GM12865 (cell line): ENCODE measurements around the gene PRPF40B.

ENCODE experiments used
- DNase-seq: peaks from one replicate; pipeline ENCODE4 v3.0.0; 2010; ENCODE audit warnings: low read depth
- H3K4me3 ChIP-seq: 2 replicates; pipeline ENCODE4 v1.5.1; 2011; ENCODE audit warnings: mild to moderate bottlenecking, low read depth, low read length, control low read depth
- TF ChIP-seq, protein P1 (sequence below): IDR thresholded peaks from 2 replicates; pipeline ENCODE4 v1.5.1; 2011; ENCODE audit warnings: low read length, control low read depth, low read depth, inconsistent platforms; ENCODE audit not compliant: insufficient read depth; ENCODE audit errors: missing control alignments

The PRPF40B gene

DNA sequence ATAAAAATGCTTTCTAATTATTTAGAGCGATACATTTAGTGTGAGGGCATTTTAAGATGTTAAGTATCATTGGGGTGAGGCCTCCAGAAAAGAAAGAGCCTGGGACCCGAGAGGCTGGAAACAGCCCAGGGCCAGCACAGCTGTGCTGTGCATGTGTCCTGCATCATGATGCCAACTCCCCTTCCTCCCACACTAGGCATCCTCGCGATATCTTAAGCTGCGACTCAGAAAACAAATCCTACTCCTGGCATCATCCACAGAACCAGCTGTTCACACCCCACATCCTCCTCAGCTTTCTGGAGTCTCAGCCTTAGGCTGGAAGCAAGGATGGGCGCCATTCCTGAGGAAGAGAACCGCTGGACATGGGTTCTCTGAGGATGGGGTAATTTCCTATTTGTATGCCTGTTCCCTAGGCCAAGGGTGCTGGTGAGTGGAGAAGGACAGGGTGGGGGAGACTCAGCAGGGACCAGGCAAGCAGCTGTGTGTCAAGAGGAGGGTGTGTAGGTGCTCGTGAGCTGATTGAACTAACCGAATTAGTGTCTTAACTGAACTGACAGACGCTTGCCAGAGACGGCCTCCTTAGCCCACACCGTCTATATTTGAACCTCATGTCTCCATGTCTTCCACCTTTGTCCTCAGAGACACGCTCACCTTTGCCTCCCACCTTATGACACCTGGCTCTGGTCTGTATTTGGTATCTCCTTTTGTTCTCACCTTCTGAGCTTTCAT lies 39.8 kb upstream of the PRPF40B start:
- H3K4me3 ChIP-seq = no peak overlapping the region
- TF ChIP-seq, protein P1, sequence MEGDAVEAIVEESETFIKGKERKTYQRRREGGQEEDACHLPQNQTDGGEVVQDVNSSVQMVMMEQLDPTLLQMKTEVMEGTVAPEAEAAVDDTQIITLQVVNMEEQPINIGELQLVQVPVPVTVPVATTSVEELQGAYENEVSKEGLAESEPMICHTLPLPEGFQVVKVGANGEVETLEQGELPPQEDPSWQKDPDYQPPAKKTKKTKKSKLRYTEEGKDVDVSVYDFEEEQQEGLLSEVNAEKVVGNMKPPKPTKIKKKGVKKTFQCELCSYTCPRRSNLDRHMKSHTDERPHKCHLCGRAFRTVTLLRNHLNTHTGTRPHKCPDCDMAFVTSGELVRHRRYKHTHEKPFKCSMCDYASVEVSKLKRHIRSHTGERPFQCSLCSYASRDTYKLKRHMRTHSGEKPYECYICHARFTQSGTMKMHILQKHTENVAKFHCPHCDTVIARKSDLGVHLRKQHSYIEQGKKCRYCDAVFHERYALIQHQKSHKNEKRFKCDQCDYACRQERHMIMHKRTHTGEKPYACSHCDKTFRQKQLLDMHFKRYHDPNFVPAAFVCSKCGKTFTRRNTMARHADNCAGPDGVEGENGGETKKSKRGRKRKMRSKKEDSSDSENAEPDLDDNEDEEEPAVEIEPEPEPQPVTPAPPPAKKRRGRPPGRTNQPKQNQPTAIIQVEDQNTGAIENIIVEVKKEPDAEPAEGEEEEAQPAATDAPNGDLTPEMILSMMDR = no peak
- no peak for DNase-seq

DNA sequence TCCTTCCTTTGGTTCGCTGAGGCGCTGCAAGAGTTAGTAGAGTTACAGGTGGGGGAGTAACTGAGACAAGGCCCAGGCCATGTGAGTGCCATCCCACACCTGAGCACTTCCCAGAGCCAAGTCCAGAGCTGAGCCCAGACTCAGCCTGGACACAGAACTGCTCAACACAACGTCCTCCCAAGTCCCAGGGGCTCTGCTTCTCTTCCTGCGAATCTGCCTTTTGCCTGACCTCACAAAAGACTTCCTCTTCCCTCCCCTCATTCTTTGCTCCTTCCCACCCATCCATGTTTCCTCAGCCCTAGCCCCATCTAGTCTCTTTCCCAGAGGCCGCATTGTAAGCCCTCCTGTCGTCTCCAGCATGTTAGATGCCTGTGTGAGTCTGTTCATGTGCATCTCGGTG lies 38.8 kb upstream of the PRPF40B start:
- no peak for DNase-seq
- TF ChIP-seq, protein P1 = no peak

DNA sequence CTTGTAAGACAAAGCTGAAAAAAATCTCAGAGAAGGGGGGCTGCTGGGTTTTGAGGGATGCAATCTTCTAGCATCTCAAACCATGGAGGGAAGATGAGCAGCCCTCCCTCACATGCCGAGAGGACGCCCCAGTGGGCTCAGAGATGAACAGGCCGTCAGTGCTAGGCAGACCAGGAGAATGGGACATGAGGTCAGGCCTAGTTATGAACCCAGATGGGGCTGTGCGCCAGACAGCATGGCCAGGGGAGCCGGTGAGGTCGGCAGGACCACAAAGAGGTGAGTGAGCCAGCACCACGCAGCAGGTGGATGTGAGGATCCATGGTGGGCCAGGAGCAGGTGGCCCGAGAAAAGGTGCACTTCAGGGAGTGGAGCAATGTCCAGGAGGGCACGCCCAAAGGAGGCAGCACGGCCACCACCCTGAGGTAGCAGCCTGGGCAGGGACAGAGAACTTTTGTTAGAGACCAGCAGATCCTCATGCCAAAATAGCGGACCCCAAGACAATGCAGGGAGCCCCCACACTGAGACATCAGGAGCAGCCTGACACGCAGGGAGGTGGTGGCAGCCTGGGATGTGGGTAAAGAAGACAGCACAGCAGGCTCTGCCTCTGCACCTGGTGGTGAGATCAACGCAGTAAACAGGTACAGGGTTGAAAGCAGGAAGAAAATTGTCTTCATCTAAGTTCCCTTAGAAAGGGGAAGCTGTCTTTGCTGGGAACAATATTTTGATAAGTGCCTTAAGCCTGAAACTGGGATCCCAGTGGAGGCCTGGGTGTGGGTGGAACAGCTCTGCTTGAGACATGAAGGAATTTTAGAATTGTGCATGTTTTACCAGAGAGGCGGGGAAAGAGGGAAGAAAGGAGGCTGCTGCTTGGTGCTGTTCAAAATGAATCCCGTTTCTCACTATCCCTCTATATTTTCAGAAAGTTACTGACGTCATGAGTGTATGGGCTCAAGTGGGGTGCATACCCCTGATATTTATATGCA lies 37.6 kb upstream of the PRPF40B start:
- no peak for DNase-seq
- TF ChIP-seq, protein P1 = no peak
- H3K4me3 ChIP-seq = no peak overlapping the region

More for the DNA sequence above, 38.8 kb upstream of the PRPF40B start:
- no peak overlapping the region for H3K4me3 ChIP-seq

DNA sequence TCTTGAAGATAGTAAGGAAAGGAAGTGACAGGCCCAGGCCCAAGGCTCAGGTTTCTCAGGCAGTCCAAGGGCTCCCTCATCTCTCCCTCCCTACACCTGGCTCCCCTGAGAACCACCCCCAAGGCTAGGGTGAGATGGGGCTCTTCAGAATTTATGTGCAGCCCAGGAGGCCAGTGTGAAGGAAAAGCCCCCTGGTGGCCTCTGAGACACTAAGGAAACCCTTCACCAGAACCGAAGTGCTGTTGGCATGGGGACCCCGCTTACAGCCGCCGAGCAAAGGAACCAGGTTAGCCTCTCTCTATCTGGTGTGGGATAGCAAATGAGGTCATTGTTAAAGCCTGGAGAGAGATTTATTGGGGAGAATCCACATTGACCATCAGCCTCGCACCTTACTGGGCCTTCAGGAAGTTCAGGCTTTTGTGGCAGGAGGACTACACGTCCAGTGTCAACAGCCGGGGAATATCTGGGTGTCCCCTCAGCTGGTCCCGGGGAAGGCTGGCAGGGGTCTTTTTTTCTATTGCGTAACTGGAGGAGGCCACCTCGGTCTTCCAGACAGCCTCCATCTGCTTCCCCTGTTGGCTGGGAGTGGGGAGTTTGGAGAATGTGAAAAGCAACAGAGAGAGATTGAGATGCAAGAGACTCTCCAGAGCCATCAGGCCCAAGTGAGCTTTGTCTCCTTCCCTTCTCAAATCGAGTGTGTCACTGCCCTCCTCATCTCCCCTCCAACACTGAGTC lies 36.0 kb upstream of the PRPF40B start:
- no peak overlapping the region for H3K4me3 ChIP-seq
- TF ChIP-seq, protein P1 = no peak
- DNase-seq = no peak

DNA sequence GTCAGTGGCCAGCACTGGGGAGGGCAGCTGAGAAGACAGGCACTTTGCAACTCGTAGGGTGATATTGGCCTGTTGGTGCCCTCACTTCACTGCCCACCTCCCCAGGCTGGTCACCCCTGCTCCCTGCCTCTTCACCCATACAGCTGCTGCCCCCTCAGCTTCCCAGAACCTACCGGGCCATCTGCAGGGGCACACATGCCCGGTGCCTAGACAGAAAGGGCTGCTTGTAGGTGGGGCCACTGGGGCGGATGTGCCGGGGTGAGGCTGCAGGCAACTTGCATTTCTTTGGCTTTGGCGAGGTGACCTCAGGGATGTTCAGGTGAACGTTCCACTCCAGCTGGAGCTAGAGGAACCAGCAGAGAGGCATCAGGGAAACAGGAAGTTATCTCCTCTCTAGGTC lies 35.1 kb upstream of the PRPF40B start:
- TF ChIP-seq, protein P1 = no peak
- H3K4me3 ChIP-seq = no peak overlapping the region
- DNase-seq = no peak

DNA sequence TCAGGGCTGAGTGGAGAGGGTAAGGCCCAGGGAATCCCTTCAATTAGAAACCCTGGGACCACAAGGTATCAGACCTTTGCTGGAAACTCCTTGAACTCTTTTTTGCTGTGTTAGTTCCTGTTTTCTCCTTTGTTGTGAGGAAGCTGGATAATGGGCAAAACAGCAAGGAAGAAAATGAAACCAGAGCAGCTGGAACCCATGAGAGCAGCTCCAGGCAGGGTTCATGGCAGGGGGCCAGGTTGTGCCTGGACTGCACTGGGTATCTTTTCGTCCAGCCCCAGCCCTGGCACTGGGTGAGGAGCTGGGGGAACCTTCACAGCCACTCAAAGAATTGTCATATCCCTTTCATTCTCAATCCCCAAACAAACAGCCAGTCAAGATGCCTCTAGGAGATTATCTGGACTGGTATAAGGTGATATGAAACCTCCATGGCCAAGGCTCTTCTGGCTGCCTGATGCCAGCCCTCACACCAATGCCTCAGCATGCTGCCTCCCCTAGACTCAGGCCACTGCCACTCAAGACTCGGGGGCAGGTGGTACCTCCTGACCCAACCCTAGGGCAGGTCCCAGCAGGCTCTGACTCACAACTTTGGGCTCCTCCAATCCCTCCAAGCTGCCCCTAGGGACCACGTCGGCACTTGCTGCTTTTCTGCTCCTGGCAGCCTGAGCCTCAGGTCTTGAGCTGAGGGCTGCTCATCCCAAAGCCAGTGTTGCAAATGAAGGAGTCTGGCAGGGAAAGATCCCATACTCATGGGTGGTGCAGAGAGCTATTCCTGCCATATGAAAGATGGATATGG lies 34.4 kb upstream of the PRPF40B start:
- no peak for DNase-seq
- no peak overlapping the region for H3K4me3 ChIP-seq
- TF ChIP-seq, protein P1 = no peak
